ENCODE measurements around the gene AHSG. TPM values are rescaled to one million over a fixed set of nuclear protein-coding genes. Genes with fewer than 3 reads are reported as not detected.

Gene AHSG
- total RNA-seq, 2 experiments from 2014 or later, result not detected

DNA sequence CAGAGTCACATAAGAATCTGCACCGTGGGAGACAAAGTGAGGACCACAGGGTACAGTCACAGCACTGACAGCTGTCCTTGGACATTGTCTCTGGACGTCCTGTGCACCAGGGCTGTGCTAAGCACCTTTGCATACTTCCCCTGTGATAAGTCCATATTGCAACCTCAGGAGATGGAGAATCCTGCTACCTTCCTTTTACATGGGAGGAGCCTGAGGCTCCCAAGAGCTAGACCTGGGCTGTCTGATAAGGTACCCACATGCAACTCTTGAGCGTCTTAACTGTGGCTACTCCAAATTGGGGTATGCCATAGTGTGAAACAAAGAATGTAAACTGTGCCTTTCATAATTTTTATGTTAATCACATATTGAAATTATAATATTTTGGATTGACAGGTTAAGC lies 24.8 kb downstream of the AHSG start:
- Histone ChIP-seq H3K36me3 (ENCODE audit: insufficient read depth, low read length) (no peaks in the 10 kb centered on the region), H3K9me3 (ENCODE audit: control insufficient read depth in 1 of 2, insufficient read depth in 1 of 2, low read length in 2 of 2) (no peaks in the 10 kb centered on the region), H3K27ac (ENCODE audit: low read depth in 1 of 2, low read length in 2 of 2) (no peak overlapping the region), H3K4me1 (ENCODE audit: insufficient read depth, low read length) (no peaks in the 10 kb centered on the region), H3K4me3 (ENCODE audit: low read length) (no peak overlapping the region), H3K27me3 (ENCODE audit: control insufficient read depth in 1 of 2, insufficient read depth in 2 of 2, low read length in 2 of 2) (peaks cover 0 to 5% of the 10 kb centered on the region in 2 experiments)
- H3K4me1 Mint-ChIP-seq (ENCODE audit: low read depth), result no peaks in the 10 kb centered on the region
- TF ChIP-seq, protein P1, sequence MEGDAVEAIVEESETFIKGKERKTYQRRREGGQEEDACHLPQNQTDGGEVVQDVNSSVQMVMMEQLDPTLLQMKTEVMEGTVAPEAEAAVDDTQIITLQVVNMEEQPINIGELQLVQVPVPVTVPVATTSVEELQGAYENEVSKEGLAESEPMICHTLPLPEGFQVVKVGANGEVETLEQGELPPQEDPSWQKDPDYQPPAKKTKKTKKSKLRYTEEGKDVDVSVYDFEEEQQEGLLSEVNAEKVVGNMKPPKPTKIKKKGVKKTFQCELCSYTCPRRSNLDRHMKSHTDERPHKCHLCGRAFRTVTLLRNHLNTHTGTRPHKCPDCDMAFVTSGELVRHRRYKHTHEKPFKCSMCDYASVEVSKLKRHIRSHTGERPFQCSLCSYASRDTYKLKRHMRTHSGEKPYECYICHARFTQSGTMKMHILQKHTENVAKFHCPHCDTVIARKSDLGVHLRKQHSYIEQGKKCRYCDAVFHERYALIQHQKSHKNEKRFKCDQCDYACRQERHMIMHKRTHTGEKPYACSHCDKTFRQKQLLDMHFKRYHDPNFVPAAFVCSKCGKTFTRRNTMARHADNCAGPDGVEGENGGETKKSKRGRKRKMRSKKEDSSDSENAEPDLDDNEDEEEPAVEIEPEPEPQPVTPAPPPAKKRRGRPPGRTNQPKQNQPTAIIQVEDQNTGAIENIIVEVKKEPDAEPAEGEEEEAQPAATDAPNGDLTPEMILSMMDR (IDR thresholded peaks at IDR 0.05), result no peak
- ChIA-PET POLR2A (no interaction called here), CTCF (no interaction called here)
- intact Hi-C loops (cut with DNase I, micrococcal nuclease), result no loop called here
- H3K36me3 Mint-ChIP-seq (ENCODE audit: low read depth), result no peaks in the 10 kb centered on the region
- no peaks in the 10 kb centered on the region for H3K9me3 Mint-ChIP-seq
- no peak overlapping the region for H3K4me3 Mint-ChIP-seq
- H3K27ac Mint-ChIP-seq, result no peak overlapping the region
- no peak for ATAC-seq (ENCODE audit: poor library complexity)
- peaks cover 33% of the 10 kb centered on the region for H3K27me3 Mint-ChIP-seq
- no peak for DNase-seq

DNA sequence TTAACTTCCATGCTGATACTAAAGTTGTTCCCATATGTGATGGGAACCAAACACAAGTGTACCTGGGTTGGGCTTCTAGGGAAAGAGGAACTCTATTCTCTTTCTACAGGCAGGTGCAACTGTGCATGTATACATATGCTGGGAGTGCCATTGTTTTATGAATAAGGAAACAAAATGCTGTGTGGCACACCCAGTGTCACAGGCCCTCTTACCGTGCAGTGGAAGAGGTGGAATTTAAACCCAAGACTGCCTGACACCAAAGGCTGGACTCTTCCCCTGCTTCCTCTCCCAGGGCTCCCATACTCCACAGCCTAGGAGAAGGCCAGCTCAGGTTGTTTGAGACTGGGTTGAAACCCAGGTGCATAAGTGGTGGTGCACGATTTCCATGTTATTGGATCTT lies 25.4 kb downstream of the AHSG start:
- POLR2A ChIA-PET, result no interaction called here

DNA sequence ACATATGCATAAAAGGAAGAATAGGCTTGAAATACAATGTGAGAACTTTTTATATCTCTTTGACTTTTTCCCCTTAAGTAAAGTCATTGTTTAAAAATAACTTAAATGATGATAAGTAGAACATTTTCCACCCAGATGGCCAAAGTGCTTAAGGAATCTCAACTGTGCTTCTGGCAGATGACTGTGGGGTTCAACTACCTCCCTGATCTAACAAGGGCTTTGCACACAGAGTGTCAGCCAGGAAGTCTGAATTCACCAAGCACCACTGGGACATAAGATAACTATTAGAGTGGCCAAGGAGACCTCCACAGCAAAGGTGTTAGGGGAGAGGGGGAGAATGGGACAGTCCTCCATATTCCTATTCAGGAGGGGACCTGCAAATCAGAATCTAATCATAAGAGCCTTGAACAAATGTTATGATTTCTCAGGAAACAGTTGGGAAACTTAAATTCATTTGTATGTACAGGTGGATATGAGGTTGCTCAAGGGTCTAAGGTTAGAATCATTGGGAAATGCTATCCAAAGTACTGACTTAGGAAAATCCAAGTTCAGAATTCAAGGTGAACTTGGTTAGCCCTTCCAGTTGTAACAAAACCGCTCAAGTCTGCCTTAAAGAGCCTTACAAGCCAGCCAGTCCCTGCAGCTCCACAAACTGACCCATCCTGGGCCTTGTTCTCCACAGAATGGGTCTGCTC lies 27.1 kb downstream of the AHSG start, which contains the start of gene FETUB:
FETUB (plus strand) TSS at position 622 of the 695 bp plus-strand sequence; CDS start at position 684, 62 bp downstream.
- TF ChIP-seq, protein P1 (IDR thresholded peaks at IDR 0.05), result no peak
- Histone ChIP-seq H3K36me3 (ENCODE audit: insufficient read depth, low read length) (no peaks in the 10 kb centered on the region), H3K4me1 (ENCODE audit: insufficient read depth, low read length) (no peaks in the 10 kb centered on the region), H3K9me3 (ENCODE audit: control insufficient read depth in 1 of 2, insufficient read depth in 1 of 2, low read length in 2 of 2) (no peaks in the 10 kb centered on the region), H3K4me3 (ENCODE audit: low read length) (no peak within 1 kb of the TSS), H3K27ac (ENCODE audit: low read depth in 1 of 2, low read length in 2 of 2) (no peak within 1 kb of the TSS), H3K27me3 (ENCODE audit: control insufficient read depth in 1 of 2, insufficient read depth in 2 of 2, low read length in 2 of 2) (peaks cover 0 to 5% of the 10 kb centered on the region in 2 experiments)
- intact Hi-C loops (cut with DNase I, micrococcal nuclease), result no loop called here
- Mint-ChIP-seq H3K4me1 (ENCODE audit: low read depth) (no peaks in the 10 kb centered on the region), H3K9me3 (no peaks in the 10 kb centered on the region), H3K27me3 (peaks cover 36% of the 10 kb centered on the region), H3K27ac (no peak within 1 kb of the TSS), H3K4me3 (no peak within 1 kb of the TSS), H3K36me3 (ENCODE audit: low read depth) (no peaks in the 10 kb centered on the region)
- DNase-seq, result no peak
- CTCF ChIA-PET, result interaction anchor here (0.6 kb wide), 1 partner anchor 350 kb away, joined by 3 read pairs; no protein-coding TSS in a partner anchor
- no peak for ATAC-seq (ENCODE audit: poor library complexity)
- POLR2A ChIA-PET, result no interaction called here

More for the DNA sequence above, 25.4 kb downstream of the AHSG start:
- Mint-ChIP-seq H3K9me3 (no peaks in the 10 kb centered on the region), H3K27me3 (peaks cover 33% of the 10 kb centered on the region), H3K27ac (no peak overlapping the region), H3K36me3 (ENCODE audit: low read depth) (no peaks in the 10 kb centered on the region), H3K4me1 (ENCODE audit: low read depth) (no peaks in the 10 kb centered on the region), H3K4me3 (no peak overlapping the region)
- Histone ChIP-seq H3K27me3 (ENCODE audit: control insufficient read depth in 1 of 2, insufficient read depth in 2 of 2, low read length in 2 of 2) (peaks cover 0 to 5% of the 10 kb centered on the region in 2 experiments), H3K9me3 (ENCODE audit: control insufficient read depth in 1 of 2, insufficient read depth in 1 of 2, low read length in 2 of 2) (no peaks in the 10 kb centered on the region), H3K4me1 (ENCODE audit: insufficient read depth, low read length) (no peaks in the 10 kb centered on the region), H3K4me3 (ENCODE audit: low read length) (no peak overlapping the region), H3K27ac (ENCODE audit: low read depth in 1 of 2, low read length in 2 of 2) (no peak overlapping the region), H3K36me3 (ENCODE audit: insufficient read depth, low read length) (no peaks in the 10 kb centered on the region)
- intact Hi-C loops (cut with DNase I, micrococcal nuclease), result no loop called here
- ATAC-seq (ENCODE audit: poor library complexity), result no peak
- no peak for DNase-seq
- TF ChIP-seq, protein P1 (IDR thresholded peaks at IDR 0.05), result no peak
- CTCF ChIA-PET, result no interaction called here

All from CD4-positive, alpha-beta T cell (primary cell).